NB4 (cell line): ENCODE data around the gene WNT10A.

Source experiments
- MYC ChIP-seq: IDR thresholded peaks from 2 replicates; pipeline ENCODE4 v1.6.1; 2011; ENCODE audit warnings: low read depth, low read length
- POLR2A ChIP-seq: IDR thresholded peaks from 2 replicates; pipeline ENCODE4 v1.6.1; 2011; ENCODE audit warnings: mild to moderate bottlenecking; ENCODE audit not compliant: insufficient read length; ENCODE audit errors: extremely low read depth
- TF ChIP-seq, protein P1 (sequence below): IDR thresholded peaks from one replicate; pipeline ENCODE4 v1.5.1; 2012; ENCODE audit warnings: low read depth, low read length

DNA sequence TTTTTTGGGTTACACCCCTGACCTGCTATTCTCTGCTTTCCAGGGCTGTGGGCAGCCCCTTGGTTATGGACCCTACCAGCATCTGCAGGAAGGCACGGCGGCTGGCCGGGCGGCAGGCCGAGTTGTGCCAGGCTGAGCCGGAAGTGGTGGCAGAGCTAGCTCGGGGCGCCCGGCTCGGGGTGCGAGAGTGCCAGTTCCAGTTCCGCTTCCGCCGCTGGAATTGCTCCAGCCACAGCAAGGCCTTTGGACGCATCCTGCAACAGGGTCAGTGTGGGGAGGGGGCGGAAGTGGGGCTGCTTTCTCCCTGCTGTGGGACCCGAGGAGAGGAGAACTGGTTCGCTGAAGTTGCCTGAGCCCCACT lies 9.7 kb upstream of the WNT10A start:
- TF ChIP-seq, protein P1, sequence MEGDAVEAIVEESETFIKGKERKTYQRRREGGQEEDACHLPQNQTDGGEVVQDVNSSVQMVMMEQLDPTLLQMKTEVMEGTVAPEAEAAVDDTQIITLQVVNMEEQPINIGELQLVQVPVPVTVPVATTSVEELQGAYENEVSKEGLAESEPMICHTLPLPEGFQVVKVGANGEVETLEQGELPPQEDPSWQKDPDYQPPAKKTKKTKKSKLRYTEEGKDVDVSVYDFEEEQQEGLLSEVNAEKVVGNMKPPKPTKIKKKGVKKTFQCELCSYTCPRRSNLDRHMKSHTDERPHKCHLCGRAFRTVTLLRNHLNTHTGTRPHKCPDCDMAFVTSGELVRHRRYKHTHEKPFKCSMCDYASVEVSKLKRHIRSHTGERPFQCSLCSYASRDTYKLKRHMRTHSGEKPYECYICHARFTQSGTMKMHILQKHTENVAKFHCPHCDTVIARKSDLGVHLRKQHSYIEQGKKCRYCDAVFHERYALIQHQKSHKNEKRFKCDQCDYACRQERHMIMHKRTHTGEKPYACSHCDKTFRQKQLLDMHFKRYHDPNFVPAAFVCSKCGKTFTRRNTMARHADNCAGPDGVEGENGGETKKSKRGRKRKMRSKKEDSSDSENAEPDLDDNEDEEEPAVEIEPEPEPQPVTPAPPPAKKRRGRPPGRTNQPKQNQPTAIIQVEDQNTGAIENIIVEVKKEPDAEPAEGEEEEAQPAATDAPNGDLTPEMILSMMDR: no peak
- TF ChIP-seq MYC (no peak), POLR2A (no peak)
